NCI-H82 (cell line): Measurements from ENCODE around the gene UPK3BL1.
"Not testable (repeated sequence)": the region's sequence is repeated elsewhere in the genome, so short reads cannot be mapped to it uniquely, and the experiment has no call there.

Experiments used
- DNase-seq: peaks from one replicate; lab custom pipeline; 2025; lab: John Stamatoyannopoulos, UW

UPK3BL1 gene

DNA sequence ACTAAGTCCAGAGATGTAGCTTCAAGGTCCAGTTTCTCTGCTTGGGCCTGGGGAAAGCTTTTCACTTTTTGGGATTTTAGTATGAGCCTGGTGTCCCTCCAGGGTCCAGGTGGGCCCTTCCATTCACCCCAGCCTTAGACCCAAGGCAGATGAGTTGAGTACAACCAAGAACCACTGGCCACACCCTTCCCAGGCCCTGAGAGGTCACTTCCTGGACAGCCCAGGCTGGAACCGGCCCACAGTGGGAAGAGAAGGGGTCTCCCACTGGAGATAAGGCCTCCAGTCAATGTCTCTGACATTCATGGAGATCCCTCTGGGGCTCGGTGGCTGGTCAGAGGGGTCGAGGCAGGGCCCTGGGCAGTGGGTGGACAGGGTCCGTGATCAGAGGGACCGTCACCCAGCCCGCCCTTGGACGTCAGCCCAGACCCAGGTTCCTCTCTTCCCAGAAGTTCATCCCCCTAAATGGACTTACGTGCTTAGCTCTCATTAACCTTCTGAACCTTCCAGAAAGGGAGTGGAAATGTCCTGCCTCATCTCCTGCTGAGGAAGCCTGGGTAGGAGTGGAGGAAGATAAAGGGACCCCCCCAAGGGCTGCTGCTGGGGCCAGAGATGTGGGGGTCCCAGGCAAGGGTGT is 15.2 kb downstream of the UPK3BL1 start:
- not testable (repeated sequence) for DNase-seq

DNA sequence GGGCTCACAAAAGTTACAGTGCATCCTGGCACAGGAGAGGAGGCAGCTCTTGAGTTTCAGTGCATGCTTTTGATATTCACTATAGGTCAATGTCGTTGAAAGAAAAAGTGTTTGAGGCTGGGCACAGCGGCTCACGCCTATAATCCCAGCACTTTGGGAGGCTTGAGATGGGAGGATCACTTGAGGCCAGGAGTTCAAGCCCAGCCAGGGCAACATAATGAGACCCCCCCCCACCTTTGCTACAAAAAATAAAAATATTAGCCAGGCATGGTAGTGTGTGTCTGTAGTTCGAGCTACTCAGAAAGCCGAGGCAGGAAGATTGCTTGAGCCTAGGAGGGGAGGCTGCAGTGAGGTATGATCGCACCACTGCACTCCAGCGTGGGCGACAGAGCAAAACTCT is 24.5 kb downstream of the UPK3BL1 start:
- DNase-seq = not testable (repeated sequence)

DNA sequence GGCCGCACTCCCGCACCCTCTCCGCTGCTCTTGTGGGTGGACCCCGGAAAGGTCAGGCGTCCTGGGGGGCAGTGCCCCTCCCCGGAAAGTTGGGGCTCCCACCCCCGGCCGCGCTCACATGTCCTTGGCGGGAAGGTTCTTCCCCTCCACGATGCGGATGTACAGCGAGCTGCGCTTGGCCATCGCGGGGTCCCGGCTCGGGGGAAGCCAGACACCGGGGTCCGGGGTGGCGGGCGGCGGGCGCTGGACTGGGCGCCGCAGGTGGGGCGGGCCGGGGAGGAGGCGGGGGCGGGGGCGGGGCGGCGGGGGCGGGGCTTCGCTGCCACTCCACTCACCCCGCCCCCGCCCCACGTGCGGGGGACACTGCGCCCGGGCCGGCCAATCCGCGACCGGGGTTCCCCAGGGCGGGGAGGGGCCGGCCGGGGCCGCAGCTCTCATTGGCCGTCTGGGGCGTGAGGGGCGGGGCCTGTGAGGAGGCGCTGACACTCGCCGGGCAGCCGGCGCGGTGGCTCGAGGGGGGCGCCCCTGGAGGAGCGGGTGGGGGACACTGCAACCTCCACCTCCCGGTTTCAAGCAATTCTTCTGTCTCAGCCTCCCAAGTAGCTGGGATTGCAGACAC is 26.0 kb downstream of the UPK3BL1 start, which contains the start of gene RASA4:
TSS of gene RASA4 (minus strand) at position 250 of the 619 bp plus-strand sequence. CDS start at position 183, 67 bp downstream.
- not testable (repeated sequence) for DNase-seq

DNA sequence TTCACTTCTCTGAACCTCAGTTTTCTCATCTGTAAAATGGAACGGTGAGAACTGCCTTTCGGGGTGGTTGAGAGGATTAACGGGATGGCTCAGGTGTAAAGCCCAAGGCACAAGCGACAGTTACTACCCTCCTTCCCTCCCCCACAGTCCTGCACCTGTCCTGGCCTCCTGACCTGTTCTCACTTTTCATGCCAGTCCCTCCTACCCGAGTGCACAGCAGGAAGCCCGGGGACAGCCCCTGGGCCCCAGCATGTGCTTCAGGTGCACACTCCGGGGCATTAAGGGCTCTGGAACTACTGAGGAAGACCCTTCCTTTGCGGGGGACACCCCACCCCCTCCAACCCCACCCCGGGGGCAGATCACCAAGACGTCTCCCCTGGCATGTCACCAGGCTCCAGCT is 26.7 kb downstream of the UPK3BL1 start:
- DNase-seq = not testable (repeated sequence)

DNA sequence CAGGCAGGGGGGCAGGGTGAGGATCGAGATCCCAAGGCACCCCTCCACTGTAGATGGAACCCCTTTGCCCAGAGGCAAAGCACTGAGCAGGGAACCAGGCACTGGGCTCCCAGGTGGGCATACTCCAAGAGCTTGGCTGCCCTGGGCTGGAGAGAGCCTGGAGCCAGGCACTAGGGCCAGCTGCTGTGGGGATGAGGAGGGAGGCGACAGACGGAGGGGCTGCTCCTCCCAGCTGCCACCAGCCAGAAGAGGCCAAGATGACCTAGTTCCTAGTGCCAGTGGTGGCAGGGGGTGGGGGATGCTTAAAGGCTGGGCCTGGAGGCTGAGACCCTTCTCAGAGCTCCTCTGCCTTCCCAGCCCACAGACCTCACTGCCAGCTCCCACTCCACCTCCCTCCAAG is 27.7 kb downstream of the UPK3BL1 start:
- not testable (repeated sequence) for DNase-seq

DNA sequence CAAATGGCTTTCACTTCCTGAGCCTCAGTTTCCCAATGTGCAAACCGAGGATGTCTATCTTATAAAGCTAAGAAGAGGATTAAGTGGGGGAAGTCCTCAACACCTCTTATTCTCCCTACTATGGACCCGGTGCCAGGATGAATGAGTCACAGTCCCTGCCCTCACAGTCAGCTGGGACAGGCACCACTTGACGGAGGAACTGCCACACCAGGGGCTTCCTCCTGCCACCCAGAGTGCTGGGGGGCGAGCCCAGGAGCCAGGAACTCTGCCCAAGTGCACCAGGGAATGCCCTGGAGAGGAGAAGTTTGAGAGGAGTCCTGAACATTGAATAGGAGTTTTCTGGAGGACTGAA is 28.3 kb downstream of the UPK3BL1 start:
- not testable (repeated sequence) for DNase-seq

DNA sequence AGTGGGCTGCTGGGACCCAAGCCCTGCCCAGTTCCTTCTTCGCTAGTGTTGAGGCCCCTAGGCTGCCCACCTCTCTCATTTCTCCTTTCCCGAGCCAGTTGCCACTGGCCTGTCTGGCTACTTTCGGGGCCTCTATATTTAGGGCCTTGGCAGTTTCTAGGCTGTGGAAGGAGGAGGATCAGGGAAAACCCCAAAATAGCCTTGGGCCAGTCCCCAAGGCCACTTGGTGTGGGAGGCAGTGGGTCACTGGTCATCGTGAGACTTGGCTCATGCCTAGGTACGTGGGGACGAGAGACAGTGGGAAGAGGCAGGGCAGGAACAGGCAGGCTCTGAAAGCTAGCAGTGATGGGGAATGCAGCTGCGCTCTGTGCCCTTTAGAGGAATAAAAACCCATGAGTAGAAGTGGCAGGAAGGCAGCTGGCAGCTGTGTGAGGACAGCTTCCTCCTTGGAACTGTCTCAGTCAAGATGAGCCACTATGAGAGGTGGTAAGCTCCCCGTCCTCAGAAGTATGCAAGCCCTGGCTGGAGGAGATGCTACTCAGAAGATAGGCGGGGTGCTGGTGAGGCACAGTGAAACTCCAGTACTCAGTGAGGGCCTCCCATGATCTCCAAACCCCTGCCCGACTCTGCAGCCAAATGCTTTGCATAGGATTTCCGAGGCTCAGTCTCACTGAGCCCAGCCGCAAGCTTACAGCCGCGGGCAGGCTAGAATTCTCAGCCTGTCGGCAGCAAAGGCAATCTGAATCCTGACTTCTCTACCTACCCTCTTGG is 28.8 kb downstream of the UPK3BL1 start:
- not testable (repeated sequence) for DNase-seq

DNA sequence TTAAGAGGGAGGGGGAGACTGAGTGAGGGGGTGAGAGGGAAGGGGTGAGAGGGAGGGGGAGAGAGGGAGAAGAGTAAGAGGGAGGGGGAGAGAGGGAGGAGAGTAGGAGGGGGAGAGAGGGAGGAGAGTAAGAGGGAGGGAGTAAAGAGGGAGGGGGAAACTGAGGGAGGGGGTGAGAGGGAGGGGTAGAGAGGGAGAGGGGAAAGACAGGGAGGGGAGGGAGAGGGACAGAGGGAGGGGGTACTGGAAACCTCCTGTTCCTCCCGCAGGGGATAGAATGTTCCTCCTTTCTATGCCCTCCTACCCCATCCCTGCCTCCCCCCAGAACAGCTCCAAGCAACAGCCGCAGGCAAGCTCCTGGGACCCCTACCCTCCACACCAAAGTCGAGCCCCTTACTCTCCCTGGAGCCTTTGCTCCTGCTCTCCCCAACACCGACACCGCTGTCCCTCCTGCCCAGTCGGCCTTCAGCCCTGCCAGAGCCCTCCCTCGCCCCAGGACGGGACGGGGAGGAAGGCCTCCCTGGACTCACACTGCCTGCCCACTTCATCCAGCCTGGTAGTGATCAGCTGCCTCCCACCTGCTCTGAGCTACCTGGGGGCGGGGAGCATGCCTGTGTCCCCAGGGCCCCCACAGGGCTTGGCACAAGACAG is 30.8 kb downstream of the UPK3BL1 start:
- DNase-seq = not testable (repeated sequence)

DNA sequence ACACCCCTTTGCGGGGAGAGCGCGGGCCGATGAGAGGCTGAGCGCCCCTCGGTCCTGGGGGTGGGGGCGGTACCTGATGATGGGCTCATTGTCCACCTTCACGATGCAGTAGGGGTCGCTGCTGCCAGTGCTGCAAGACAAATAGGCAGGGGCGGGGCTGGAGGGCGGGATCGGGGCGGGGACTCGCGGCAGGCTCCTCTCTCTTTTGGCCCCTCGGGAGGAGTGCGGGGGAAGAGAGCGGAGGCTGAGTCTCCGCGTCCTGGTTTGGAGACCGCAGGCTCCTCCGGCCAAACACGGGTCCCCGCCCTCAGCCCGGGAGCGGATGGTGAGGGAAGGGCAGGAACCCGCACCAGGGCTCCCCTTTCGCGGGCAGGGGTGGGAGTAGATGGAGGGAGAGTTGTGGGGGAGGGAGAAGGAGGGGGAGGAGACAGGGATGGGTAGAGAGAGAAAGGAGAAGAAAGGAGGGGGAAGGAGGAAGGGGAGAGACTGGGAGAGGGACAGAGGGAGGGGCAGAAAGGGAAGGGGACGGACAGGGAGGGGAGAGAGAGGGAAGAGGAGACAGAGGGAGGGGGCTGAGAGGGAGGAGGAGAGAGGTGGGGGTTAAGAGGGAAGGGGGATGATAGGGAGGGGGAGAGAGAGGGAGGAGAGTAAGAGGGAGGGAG is 31.4 kb downstream of the UPK3BL1 start:
- DNase-seq = not testable (repeated sequence)

DNA sequence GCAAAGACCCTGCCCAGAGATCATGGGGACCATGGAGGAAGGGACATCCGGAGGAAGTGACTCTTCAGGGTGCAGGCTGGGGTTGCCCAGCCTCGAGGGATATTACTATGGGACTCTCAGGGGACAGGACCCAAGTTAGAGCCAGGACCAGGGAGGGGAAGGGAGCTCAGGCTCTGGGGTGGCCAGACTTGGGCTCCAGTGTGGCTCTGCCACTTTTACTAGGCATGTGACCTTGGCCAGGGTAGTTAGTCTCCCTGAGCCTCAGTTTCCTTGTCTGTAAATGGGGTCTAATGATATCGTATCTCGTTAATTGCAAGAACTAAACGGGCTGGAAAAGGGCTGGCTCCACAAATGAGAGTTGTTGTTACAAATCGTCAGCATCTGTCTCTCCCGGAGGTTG is 32.1 kb downstream of the UPK3BL1 start:
- not testable (repeated sequence) for DNase-seq

DNA sequence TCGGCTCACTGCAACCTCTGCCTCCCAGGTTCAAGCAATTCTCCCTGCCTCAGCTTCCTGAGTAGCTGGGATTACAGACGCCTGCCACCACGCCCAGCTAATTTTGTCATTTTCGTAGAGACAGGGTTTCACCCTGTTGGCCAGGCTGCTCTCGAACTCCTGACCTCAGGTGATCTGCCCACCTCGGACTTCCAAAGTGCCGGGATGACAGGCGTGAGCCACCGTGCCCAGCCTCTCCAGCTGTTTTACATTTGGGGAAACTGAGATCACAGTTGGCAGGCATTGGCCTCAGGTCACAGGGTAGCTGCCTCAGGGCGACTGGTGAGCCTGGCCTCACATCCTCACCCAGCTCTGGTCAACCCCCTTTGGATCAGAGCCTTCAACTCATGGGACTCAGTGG is 32.9 kb downstream of the UPK3BL1 start:
- DNase-seq = not testable (repeated sequence)

DNA sequence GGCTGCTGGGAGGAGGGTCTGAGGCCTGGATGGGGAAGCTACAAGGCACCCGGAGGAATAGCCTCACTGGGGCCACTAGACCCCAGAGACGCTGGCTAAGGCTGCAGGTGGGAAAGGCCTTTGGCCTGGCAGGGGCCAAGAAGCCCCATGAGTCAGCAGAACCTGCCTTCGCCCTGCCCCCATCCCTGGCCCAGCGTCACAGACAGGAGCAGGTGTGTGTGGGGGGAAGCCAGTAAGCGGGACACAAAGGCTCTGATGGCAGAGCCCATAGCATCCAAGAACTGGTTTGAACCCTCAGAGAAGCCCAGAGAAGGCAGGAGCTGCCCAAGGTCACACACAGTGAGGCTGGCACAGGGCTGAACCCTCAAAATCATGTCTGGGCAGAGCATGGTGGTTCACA is 35.7 kb downstream of the UPK3BL1 start:
- DNase-seq = not testable (repeated sequence)

DNA sequence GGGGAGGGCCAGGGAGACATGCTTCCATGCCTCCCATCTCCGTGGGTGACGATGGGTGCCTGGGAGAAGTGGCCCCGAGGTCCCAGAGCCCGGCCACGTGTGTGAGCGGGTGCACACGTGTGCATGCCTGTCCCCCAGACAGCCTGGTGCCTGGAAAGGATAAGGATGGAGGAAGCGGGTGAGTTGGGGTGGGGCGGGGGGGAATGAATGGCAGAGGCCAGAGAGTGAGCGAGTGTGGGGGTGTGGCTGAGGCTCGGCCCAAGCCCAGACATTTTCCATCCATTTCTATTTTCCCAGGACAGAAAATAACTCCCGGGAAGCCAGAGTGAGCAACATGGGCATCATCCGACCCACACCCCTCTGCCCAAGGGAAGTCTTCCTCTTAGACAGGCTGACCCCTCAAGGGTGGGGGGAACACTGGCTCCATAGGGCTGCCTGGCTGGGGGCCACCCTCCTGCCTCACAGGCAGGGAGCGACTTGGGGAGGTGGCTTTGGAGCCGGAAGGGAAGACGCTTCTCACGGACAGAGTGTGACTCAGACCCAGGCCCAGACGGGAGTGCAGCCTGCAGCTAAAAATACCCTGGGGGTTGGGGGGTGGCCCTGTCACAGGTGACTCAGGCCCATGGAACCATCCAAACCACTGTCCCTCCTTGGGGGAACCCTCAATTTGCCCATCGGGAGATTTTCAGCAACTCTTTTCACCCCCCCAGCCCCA is 38.0 kb downstream of the UPK3BL1 start:
- DNase-seq = not testable (repeated sequence)

DNA sequence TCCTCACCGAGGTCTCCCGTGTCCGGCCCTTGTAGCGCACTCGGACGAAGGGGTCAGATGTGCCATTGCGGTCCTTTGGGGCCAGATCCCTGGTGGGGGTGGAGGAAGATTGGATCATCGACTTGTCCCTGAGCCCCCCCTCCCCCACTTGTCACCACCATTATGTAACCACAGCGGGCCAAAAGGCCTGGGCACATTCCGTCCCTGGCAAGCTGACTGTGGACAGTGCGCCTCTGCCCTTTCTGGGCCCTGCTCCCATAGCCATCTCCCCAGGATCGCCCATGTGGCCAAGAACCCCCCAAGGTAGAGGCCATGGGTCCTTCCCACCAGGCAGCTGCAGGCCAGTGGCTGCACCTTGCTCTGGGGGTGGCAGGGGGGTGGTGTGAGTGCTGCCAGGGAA is 40.3 kb downstream of the UPK3BL1 start:
- DNase-seq = not testable (repeated sequence)

DNA sequence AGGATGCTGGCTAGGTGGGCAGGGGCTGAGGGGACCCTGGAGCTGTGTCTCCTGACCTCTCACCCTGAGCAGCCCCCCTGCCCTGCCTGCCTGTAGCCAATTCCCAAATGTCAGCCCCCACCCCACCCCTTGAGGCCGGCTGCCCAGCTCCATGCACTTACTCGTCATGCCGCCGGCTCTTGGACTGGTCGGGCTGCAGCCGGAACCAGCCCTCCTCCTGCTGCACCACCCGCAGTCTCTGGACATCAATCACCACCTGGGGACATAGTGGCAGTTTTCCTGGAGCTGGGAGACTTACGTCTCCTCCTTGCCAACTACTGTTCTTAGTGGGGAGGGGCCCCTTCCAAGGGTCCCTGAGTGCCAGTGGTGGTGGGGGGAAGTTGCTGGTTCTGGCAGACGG is 42.9 kb downstream of the UPK3BL1 start:
- not testable (repeated sequence) for DNase-seq

DNA sequence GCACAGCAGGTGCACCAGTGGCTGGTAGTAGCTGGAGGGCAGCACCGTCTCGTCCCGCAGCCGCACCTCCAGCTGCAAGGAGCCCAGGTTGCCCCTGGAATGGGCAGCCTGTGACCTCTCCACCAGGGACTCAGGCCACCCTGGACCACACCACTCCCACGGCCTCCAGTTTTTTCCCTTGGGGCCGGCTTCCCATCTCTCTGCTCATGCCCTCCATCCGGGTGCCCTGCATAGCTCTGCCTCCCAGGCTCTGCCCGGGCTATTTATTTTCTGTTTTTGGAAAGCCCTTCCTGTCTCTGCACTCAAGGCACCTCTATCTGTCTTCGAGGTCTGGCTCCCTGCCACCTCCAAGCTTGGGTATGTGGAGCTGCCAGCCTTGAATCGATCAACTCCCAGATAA is 46.6 kb downstream of the UPK3BL1 start:
- not testable (repeated sequence) for DNase-seq

DNA sequence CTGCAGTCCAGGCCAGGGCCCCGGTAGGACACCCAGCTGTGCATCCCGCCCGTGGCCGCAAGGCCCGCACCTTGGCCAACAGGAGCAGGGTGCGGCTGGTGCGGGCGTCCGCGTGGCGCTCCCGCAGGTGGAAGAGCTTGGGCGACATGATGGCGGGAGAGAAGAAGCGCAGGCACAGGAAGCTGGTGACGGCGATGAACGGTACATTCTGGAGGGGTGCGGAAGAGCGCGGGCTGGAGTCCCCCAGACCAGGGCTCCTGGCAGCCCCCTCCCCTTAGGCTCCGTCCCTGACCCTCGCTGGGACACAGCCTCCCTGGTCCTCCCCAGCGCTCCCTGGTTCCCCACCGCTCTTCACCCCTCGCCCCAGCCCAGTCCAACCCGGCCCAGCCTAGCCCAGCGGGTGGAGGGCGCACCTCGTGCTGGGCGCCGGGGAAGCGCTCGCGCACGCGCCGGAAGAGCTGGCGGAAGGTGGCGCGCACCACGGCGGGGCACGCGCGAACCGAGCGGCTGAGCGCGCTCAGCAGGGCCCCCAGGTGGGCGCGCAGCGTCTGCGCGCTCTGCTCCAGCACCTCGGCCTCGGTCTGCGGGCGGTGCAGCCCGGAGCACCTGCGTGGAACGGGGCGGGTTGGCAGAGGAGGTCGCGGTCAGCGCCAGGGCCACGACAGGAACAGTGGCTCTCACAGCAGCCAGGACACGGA is 48.8 kb downstream of the UPK3BL1 start:
- DNase-seq = not testable (repeated sequence)

DNA sequence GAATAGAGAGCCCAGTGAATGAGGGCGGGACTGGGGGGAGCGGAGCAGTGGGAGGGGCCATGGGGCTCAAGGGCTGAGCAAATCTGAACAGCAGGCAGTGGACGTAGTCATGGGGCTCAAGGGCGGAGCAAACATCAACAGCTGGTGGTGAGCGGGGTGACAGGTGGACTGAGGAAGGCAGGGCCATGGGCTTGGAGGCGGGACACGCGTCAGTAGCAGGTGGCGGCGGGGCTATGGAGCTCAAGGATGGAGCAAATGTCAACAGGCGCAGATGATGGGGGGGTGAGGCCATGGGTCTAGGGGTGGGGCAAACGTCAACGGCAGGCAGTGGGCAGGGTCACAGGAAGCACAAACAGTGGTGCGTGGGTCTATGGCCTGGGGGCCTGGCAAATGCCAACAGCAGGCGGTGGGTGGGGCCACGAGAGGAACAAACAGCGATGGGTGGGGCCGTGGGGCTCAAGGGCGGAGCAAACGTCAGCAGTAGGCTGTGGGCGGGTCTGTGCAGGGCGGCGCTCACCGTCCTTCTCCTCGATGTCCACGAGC is 50.0 kb downstream of the UPK3BL1 start:
- DNase-seq = not testable (repeated sequence)

DNA sequence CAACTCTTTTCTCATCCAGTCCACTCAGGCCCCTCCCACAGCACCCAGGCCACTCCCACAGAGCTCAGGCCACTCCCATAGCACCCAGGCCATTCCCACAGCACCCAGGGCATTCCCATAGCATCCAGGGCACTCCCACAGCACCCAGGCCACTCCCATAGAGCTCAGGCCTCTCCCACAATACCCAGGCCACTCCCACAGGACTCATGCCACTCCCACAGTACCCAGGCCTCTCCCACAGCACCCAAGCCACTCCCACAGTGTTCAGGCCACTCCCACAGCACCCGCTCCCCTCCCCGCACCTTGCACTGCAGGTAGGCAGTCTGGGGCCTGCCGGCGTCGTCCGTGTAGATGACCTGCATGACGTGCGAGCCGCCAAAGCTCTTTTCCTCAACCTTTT is 52.7 kb downstream of the UPK3BL1 start:
- not testable (repeated sequence) for DNase-seq
